GM19239 (cell line): Measurements from ENCODE around the gene H2BK1.

Experiments
- DNase-seq: peaks from one replicate; pipeline ENCODE4 v3.0.0; 2011; ENCODE audit warnings: low spot score; ENCODE audit not compliant: insufficient read length
- FAIRE-seq: peaks from 2 replicates; lab custom pipeline; 2011; peaks lifted over from hg19 to GRCh38; lab: Jason Lieb, UNC

The H2BK1 gene

DNA sequence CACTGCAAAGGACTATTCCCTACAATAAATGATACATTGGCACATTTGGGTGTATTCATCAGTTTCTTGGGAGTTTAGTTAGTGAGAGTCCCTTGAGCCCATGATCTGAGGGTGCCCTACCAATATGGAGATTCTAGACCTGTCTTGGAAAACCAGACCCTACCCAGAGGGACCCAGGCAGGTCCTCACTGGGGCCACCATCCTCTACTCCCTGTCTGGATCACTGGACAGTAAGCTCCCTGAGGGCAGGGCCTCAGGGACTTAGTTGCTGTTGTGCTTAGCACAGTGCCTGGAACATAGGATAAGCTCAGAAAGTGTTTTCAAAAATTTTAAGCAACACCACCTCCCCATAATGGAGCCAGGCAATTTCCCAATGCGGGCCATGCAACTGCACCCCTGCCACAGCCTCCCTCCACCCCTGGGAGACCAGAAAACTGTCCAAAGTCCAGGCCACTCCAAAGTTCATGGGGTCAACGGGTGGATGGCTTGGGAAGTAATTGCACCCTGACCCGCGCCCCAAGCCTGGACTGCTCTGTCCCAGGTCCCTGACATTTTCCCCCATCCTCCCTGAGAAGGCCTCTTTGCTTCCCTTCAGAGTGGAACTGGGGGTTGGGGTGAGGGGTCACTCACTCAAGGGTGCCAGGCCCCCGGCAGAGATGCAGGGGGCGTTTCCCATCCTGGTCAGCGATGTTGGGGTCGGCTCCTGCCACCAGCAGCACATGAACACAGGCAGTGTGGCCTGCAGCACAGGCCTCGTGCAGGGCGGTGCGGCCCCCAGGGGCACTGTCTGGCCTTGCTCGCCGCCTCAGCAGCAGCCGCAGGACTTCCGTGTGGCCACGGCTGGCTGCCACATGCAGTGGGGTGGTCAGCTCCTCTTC lies 24.3 kb downstream of the H2BK1 start:
- no peak for FAIRE-seq
- DNase-seq, result no peak

GRCh38 chr7:151181011-151181431 lies 29.3 kb downstream of the H2BK1 start:
- DNase-seq (no peak), FAIRE-seq (no peak)

DNA sequence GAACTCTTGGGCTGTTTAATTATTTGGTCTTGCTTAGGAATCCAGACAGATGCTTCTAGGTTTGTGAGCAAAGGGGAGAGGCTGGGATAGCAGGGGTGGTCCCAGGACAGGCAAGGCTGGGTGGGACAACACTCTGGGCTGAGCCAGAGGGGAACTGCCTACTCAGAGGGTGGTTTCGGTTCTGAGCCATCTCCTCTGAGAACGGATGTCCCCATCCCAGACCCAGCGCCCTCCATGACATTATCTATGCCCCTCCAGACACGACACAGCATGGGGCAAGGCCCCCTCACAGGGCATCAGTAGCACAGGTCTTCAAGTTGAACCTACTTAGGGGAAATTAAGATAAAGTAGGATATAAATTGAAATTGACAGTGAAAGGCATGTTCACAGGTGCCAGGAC lies 30.3 kb downstream of the H2BK1 start:
- no peak for FAIRE-seq
- DNase-seq, result no peak

- FAIRE-seq, result no peak
- DNase-seq, result no peak
Observed at GRCh38 chr7:151179287-151179860, 30.9 kb downstream of the H2BK1 start.

GRCh38 chr7:151178831-151179230 lies 31.5 kb downstream of the H2BK1 start:
- DNase-seq, result no peak
- no peak for FAIRE-seq

- no peak for FAIRE-seq
Observed at GRCh38 chr7:151178236-151178635, 32.1 kb downstream of the H2BK1 start.

GRCh38 chr7:151177310-151177709 lies 33.0 kb downstream of the H2BK1 start:
- DNase-seq (no peak), FAIRE-seq (no peak)

More at GRCh38 chr7:151178236-151178635, 32.1 kb downstream of the H2BK1 start:
- no peak for DNase-seq

DNA sequence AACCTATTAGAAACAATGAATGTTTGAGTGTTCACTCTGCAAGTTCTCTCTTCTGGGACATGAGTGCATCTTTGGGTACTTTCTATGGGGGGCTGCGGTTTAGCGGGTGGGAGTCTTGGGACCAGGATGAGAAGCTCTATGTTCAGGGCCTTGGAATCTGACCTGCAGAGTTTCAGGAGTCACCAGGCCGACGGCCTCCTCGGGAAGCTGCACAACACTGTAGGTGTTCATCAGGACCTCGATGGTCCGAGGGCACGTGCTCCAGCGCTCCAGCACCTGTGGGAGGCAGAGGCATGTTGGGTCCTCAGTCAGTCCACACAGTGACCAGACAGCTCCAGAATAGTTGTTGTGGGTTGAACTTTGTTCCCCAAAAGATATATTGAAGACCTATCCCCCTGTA lies 33.9 kb downstream of the H2BK1 start:
- no peak for FAIRE-seq
- DNase-seq, result no peak

DNA sequence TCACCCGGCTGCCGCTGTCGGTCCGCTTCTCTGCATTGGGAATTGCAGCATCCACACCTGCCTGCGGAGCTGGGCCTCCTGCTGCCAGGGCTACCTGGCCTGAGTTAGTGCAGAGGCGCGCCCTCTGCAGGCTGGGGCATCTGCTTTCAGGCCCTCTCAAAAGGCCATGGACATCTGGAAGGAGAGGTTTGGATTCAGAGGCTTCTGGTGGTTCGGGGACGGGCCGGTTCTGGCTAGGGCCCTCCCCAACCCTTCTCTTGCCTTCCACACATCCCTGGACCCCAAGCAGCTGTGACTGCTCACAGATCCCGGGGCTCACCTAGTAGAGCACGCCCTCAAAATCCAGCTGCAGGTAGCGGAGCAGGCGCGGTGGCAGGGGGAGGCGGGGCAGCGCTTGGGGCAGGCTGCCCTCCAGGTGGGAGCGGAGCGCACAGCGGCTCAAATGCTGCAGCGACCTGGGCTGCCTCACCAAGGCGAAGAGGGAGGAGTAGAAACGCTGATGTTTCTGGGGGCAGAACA lies 34.4 kb downstream of the H2BK1 start:
- FAIRE-seq (no peak), DNase-seq (no peak)

DNA sequence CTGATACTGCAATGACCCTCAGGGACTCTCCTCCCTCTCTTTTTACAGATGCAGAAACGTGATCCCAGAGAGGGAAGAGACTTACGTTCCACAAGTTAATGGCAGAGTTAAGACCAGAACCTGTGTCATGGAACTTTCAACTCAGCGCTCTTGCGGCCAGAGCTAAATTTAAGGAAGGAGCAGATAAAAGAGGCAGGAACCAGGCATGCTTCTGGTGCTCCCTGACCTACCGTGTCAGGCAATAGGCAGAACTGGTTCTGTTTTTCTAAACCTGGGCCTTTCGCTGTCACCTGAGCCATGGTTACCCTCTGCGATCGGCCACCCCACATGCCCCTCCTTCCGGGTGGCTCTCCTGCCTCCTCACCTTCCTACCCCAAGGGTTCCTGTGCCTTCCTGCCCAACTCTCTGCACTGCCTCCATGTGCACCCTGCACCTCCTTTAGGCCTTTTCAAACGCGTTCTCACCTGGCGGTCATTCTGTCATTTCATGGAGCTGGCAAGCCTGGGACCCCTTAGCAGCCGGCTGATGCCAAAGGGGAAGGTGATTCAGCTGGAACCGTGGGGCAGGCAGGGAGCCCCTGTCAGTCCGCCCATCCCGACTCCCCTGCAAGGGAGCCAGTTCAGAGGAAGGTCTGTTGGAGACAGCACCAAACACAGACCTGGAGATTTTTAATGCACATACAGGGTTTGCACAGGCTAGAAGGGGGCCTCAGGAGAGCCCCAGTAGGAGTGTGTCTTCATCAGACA lies 35.1 kb downstream of the H2BK1 start:
- FAIRE-seq, result no peak
- no peak for DNase-seq

GRCh38 chr7:151174246-151175046 lies 35.8 kb downstream of the H2BK1 start:
- FAIRE-seq, result no peak

DNA sequence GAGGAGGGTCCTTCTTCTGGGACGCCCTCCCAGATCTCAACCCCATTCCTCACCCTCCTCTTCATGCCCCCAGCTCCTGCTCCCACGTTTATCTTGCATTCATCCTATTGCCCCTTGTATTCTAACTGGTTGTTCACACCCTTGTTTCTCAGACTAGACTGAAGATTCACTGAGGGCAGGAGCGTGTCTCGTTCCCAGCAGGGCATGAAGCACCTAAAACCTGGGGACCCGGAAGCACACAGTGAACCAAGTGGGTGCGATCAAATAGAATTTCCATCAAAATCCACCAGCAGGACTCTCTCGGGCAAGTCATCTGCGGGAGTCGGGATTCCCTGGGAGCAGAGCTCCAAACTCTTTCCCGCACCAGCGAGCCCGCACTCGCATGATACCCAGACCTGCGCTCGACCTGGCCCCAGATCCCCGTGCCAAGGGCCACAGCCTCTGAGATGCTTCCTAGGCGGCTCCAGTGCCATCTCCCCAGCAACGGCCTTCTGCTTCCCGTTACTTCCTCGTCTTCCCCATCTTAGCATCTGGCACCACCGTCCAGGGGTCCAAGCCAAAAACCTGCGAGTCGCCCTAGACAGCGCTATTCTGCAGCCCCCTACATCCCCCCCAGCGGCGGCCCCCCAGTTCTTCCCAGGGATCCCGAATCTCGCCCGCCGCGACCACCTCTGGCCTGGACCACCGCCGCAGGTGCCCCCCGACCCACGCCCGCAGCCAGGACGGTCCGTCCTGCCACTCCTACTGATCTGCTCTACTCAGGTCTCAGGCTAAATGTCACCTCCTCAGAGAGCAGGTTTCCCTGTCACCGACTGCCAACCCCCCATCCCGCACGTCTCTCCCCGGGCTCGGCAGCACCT lies 36.7 kb downstream of the H2BK1 start:
- no peak for DNase-seq

More at GRCh38 chr7:151174246-151175046, 35.8 kb downstream of the H2BK1 start:
- DNase-seq, result no peak

GRCh38 chr7:151172273-151173141 lies 37.8 kb downstream of the H2BK1 start:
- DNase-seq (peak; percentile 95), FAIRE-seq (peak; percentile 87)

More for the DNA sequence above, 36.7 kb downstream of the H2BK1 start:
- FAIRE-seq, result no peak

DNA sequence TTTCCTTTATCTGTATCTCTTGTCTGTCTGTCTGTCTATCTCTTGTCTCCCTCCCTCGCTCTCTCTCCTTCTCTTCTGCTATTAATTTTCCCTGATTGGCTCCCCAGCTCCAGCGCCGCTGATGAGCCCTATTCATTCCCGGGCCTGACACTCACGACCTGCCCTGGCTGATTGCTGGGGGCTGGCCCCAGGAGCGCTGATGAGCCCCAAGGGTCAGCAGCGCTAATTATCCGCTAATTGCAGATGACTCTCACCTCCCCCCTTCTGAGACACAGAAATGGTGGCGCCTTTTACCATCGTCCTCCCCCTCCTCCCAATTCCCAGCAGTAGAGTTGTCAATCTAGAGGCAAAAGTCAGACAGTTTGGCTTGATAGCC lies 41.5 kb downstream of the H2BK1 start:
- no peak for DNase-seq
- no peak for FAIRE-seq

- FAIRE-seq, result no peak
- DNase-seq, result peak; percentile 63
Observed at GRCh38 chr7:151168003-151168786, 42.1 kb downstream of the H2BK1 start.

DNA sequence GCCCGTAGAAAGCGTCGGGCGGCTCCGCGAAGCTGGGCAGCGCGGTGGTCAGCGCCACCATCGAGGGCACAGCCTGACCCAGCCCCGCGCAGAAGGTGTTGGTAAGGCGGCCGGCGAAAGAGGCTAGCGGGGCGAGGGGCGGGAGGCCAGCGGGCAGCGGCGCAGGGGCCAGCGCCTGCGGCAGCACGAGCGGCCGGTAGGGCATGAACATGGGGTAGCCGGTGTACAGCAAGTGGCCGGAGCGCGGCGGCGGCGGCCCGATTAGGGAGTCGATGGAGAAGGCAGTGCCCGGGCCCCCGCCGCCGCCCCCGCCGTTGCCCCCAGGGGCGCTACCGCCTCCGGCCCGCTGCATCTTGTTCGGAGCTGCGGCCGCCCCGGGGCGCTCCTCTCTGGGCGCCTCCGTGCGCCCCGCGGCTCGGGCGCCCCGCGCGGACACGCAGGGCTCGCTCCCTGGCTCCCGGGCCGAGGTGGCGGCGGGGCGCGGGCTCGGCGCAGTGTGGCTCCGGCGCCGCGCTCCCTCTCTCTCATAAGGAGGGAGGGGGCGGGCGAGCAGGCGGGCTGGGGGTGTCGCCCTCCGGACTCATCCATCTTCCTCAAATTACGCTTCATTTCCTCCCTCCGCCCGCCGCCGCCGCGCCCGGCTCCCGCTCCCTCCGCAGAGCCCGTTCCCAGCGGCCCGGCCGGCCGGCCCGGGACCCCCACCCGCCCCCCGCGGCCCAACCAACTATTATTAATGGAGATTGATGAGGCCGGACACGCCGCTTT lies 42.9 kb downstream of the H2BK1 start, which contains the start of gene GBX1:
GBX1 (minus strand) TSS at position 498 of the 765 bp plus-strand sequence; CDS start at position 352, 146 bp downstream.
- DNase-seq, result no peak

More for the DNA sequence above, 42.9 kb downstream of the H2BK1 start, which contains the start of gene GBX1:
- FAIRE-seq, result no peak
